T-helper 17 cell (primary cell): ENCODE measurements around the gene PRAMEF11. TPM values are rescaled to one million over a fixed set of nuclear protein-coding genes. Genes with fewer than 3 reads are reported as not detected.
"Not testable (repeated sequence)": the region's sequence is repeated elsewhere in the genome, so short reads cannot be mapped to it uniquely, and the experiment has no call there.

ENCODE experiments used
- ATAC-seq: fragments of 150-1000 bp; cut with Tn5 transposase; 2 replicates; pipeline ENCODE4 v1.10.0; 2021; ENCODE audit warnings: mild to moderate bottlenecking, moderate library complexity
- DNase-seq, 3 donors: peaks; one replicate each; pipeline versions ENCODE4 v3.0.0 to v3.0.0-alpha.2; 2020 to 2021
- H3K9me3 ChIP-seq: one replicate; pipeline ENCODE4 v1.7.0; 2013; ENCODE audit warnings: low read length, mild to moderate bottlenecking; ENCODE audit not compliant: control insufficient read depth, poor library complexity, severe bottlenecking
- H3K27ac Mint-ChIP-seq: one replicate; pipeline ENCODE4 v1.8.0; 2022; ENCODE audit warnings: mild to moderate bottlenecking, moderate library complexity, mixed read lengths
- H3K27me3 Mint-ChIP-seq: one replicate; pipeline ENCODE4 v1.8.0; 2022; ENCODE audit warnings: mixed read lengths
- H3K36me3 Mint-ChIP-seq: one replicate; pipeline ENCODE4 v1.8.0; 2022; ENCODE audit warnings: low read depth, mixed read lengths
- H3K4me1 Mint-ChIP-seq: one replicate; pipeline ENCODE4 v1.8.0; 2022; ENCODE audit warnings: mild to moderate bottlenecking, mixed read lengths
- H3K4me3 Mint-ChIP-seq: one replicate; pipeline ENCODE4 v1.8.0; 2022; ENCODE audit warnings: mild to moderate bottlenecking, moderate library complexity, mixed read lengths
- total RNA-seq, 4 donors: library from RNA in 2 of 4; stranded (reverse) in 2 of 4; gene quantifications; one replicate each; pipeline ENCODE4 v1.2.3 and lab custom pipeline; 2022 to 2026

Gene PRAMEF11
- total RNA-seq, 2 donors from 2014 or later = not detected

GRCh38 chr1:12791097-12791496 lies 40.1 kb downstream of the PRAMEF11 start, which contains the start of gene PRAMEF1:
Gene PRAMEF1 (plus strand): TSS chr1:12791397. CDS start chr1:12793228, 1,831 bp downstream.
- H3K27me3 Mint-ChIP-seq = peaks cover 13% of the 10 kb centered on the region
- not testable (repeated sequence) for H3K4me3 Mint-ChIP-seq, ATAC-seq, H3K4me1 Mint-ChIP-seq, H3K27ac Mint-ChIP-seq, H3K36me3 Mint-ChIP-seq, H3K9me3 ChIP-seq, DNase-seq

DNA sequence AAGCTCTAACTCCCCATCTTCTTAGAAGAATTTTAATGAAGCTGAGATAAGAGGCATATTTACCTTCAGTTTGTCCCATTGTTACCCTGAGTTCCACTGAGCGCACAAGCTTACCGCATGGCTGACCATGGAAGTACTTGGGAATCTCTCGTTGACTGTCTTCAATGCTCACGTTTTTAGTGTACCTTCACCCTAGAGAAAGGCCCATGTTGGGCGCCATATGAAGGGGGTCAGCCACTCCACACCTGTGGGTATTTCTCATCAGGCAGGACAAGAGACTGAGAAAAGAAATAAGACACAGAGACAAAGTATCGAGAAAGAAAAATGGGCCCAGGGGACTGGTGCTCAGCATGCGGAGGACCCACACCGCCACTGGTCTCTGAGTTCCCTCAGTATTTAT lies 46.5 kb downstream of the PRAMEF11 start:
- not testable (repeated sequence) for H3K27me3 Mint-ChIP-seq, H3K9me3 ChIP-seq, H3K36me3 Mint-ChIP-seq, DNase-seq, H3K4me1 Mint-ChIP-seq, ATAC-seq, H3K4me3 Mint-ChIP-seq, H3K27ac Mint-ChIP-seq

GRCh38 chr1:12783783-12784182 lies 47.4 kb downstream of the PRAMEF11 start:
- H3K4me3 Mint-ChIP-seq, ATAC-seq, DNase-seq, H3K9me3 ChIP-seq, H3K4me1 Mint-ChIP-seq, H3K27ac Mint-ChIP-seq, H3K36me3 Mint-ChIP-seq: not testable (repeated sequence)
- peaks cover 11% of the 10 kb centered on the region for H3K27me3 Mint-ChIP-seq

DNA sequence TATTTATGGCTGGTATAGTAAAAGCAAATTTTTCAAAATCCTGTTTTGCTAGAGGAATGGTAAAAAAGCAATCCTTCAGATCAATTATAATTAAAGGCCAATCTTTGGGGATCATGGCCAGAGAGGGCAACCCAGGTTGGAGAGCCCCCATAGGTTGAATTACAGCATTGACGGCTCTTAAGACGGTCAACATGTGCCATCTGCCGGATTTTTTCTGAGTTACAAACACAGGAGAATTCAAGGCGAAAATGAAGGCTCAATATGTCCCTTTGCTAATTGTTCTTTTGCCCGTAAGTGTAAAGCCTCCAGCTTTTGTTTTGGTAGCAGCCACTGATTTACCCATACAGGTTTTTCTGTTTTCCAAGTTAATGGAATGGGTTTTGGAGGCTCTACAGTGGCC lies 49.7 kb downstream of the PRAMEF11 start:
- not testable (repeated sequence) for H3K27ac Mint-ChIP-seq, H3K9me3 ChIP-seq, H3K4me3 Mint-ChIP-seq, DNase-seq, H3K36me3 Mint-ChIP-seq, ATAC-seq, H3K4me1 Mint-ChIP-seq
- H3K27me3 Mint-ChIP-seq = peaks cover 30% of the 10 kb centered on the region

- no peaks in the 10 kb centered on the region for H3K9me3 ChIP-seq
- H3K4me3 Mint-ChIP-seq = no peak overlapping the region
- H3K27me3 Mint-ChIP-seq = peaks cover 50% of the 10 kb centered on the region
- DNase-seq = no peak
- H3K4me1 Mint-ChIP-seq = no peaks in the 10 kb centered on the region
- no peak for ATAC-seq
- no peak overlapping the region for H3K27ac Mint-ChIP-seq
- H3K36me3 Mint-ChIP-seq = no peaks in the 10 kb centered on the region
These were observed 52.3 kb downstream of the PRAMEF11 start for GRCh38 chr1:12778907-12779306.

GRCh38 chr1:12778061-12778460 lies 53.1 kb downstream of the PRAMEF11 start:
- no peak overlapping the region for H3K27ac Mint-ChIP-seq
- DNase-seq (no peak), ATAC-seq (no peak)
- peaks cover 54% of the 10 kb centered on the region for H3K27me3 Mint-ChIP-seq
- no peaks in the 10 kb centered on the region for H3K4me1 Mint-ChIP-seq
- no peak overlapping the region for H3K4me3 Mint-ChIP-seq
- no peaks in the 10 kb centered on the region for H3K9me3 ChIP-seq
- H3K36me3 Mint-ChIP-seq = no peaks in the 10 kb centered on the region

- DNase-seq (no peak), ATAC-seq (no peak)
- no peak overlapping the region for H3K27ac Mint-ChIP-seq
- H3K4me3 Mint-ChIP-seq = no peak overlapping the region
- no peaks in the 10 kb centered on the region for H3K36me3 Mint-ChIP-seq
- H3K27me3 Mint-ChIP-seq = peaks cover 62% of the 10 kb centered on the region
- H3K4me1 Mint-ChIP-seq = no peaks in the 10 kb centered on the region
- no peaks in the 10 kb centered on the region for H3K9me3 ChIP-seq
These were observed 54.2 kb downstream of the PRAMEF11 start for GRCh38 chr1:12776801-12777557.

DNA sequence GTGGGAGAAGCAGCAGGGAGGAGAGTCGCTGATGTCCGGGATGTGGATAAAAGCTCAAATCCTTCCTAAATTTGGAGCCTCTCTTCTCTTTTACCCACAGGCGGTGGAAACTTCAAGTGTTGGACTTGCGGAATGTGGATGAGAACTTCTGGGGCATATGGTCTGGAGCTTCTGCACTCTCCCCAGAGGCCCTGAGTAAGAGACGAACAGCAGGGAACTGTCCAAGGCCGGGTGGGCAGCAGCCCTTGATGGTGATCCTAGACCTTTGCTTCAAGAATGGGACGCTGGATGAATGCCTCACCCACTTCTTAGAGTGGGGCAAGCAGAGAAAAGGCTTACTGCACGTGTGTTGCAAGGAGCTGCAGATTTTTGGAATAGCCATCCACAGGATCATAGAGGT lies 55.8 kb downstream of the PRAMEF11 start:
- Mint-ChIP-seq H3K4me1 (no peaks in the 10 kb centered on the region), H3K36me3 (no peaks in the 10 kb centered on the region), H3K27me3 (peaks cover 78% of the 10 kb centered on the region), H3K4me3 (no peak overlapping the region), H3K27ac (no peak overlapping the region)
- no peaks in the 10 kb centered on the region for H3K9me3 ChIP-seq
- ATAC-seq (no peak), DNase-seq (no peak)

GRCh38 chr1:12774801-12775345 lies 56.3 kb downstream of the PRAMEF11 start:
- Mint-ChIP-seq H3K27me3 (peaks cover 83% of the 10 kb centered on the region), H3K36me3 (peaks cover 3% of the 10 kb centered on the region), H3K27ac (no peak overlapping the region), H3K4me1 (no peaks in the 10 kb centered on the region), H3K4me3 (no peak overlapping the region)
- no peaks in the 10 kb centered on the region for H3K9me3 ChIP-seq
- no peak for ATAC-seq
- DNase-seq = no peak

Other genes starting within 250 kb of the PRAMEF11 start
- 10 to 100 TPM; 31.0 to 38.3 TPM for gene DHRS3, start 213.2 kb downstream of the PRAMEF11 start, total RNA-seq
- gene AADACL4, start 187.3 kb downstream of the PRAMEF11 start, total RNA-seq = not detected
- gene AADACL3, start 115.3 kb downstream of the PRAMEF11 start, total RNA-seq = not detected
- not detected for gene CFAP107, start 85.2 kb downstream of the PRAMEF11 start, total RNA-seq
- not detected for gene PRAMEF12, start 57.7 kb downstream of the PRAMEF11 start, total RNA-seq
- not detected for gene PRAMEF1, start 40.0 kb downstream of the PRAMEF11 start, total RNA-seq
- gene HNRNPCL1, start 17.3 kb upstream of the PRAMEF11 start, total RNA-seq = not detected
- gene PRAMEF2, start 25.7 kb upstream of the PRAMEF11 start, total RNA-seq = not detected
- not detected for gene PRAMEF4, start 54.8 kb upstream of the PRAMEF11 start, total RNA-seq
- gene PRAMEF10, start 66.9 kb upstream of the PRAMEF11 start, total RNA-seq = not detected
- gene PRAMEF7, start 85.2 kb upstream of the PRAMEF11 start, total RNA-seq = not detected
- gene PRAMEF6, start 116.2 kb upstream of the PRAMEF11 start, total RNA-seq = not detected
- not detected for gene PRAMEF27, start 225.2 kb upstream of the PRAMEF11 start, total RNA-seq
- not detected for gene HNRNPCL3, start 229.4 kb upstream of the PRAMEF11 start, total RNA-seq
- gene PRAMEF25, start 239.4 kb upstream of the PRAMEF11 start, total RNA-seq = not detected